ENCODE data around the gene RPS14. TPM values are rescaled to one million over a fixed set of nuclear protein-coding genes. Genes with fewer than 3 reads are reported as not detected.

RPS14 gene
- total RNA-seq, 3 donors from 2014 or later (not counting 1 experiment from before 2014, with no cell fraction given): 1,744 to 2,278 (median 2,016) TPM

DNA sequence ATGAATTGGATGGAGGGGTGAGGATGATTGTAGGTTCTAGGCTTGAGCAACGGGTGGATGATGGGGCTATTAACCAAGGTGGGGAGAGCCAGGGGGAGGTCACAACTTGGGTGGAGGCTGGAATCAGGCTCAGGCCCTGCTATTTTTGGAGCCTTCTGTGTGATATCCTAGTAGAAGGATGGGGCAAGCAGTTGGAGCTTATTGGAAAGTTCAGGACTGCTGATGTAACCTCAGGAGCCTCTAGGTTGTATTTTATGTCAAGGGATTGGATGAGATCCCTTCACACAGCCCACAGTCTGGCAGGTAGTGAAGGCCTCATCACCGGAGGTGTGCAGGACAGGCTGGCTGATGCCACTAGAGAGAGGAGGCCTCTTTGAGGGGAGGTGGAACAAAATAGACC lies 11.2 kb upstream of the RPS14 start:
- Mint-ChIP-seq H3K36me3 (no peaks in the 10 kb centered on the region), H3K4me3 (no peak overlapping the region), H3K4me1 (peaks cover 4 to 17% of the 10 kb centered on the region in 2 donors), H3K27ac (no peak overlapping the region), H3K27me3 (ENCODE audit: low read depth in 2 of 2) (no peaks in the 10 kb centered on the region), H3K9me3 (no peaks in the 10 kb centered on the region)
- no peaks in the 10 kb centered on the region for H3K36me3 ChIP-seq (ENCODE audit: control insufficient read depth, insufficient read depth, low read length)
- H3K27ac ChIP-seq (ENCODE audit: low read length): peak overlapping the region; percentile 5
- H3K27me3 ChIP-seq (ENCODE audit: control insufficient read depth, insufficient read depth, low read length): no peaks in the 10 kb centered on the region
- 64% methylated on average over 2 of the region's 2 CpGs for WGBS (ENCODE audit: insufficient coverage)
- H3K4me3 ChIP-seq (ENCODE audit: low read length): no peak overlapping the region
- DNase-seq (no peak), ATAC-seq (no peak)
- peaks cover 26% of the 10 kb centered on the region for H3K4me1 ChIP-seq (ENCODE audit: control insufficient read depth, insufficient read depth, low read length)
- intact Hi-C loops (cut with micrococcal nuclease): no loop called here
- TF ChIP-seq, protein P1, sequence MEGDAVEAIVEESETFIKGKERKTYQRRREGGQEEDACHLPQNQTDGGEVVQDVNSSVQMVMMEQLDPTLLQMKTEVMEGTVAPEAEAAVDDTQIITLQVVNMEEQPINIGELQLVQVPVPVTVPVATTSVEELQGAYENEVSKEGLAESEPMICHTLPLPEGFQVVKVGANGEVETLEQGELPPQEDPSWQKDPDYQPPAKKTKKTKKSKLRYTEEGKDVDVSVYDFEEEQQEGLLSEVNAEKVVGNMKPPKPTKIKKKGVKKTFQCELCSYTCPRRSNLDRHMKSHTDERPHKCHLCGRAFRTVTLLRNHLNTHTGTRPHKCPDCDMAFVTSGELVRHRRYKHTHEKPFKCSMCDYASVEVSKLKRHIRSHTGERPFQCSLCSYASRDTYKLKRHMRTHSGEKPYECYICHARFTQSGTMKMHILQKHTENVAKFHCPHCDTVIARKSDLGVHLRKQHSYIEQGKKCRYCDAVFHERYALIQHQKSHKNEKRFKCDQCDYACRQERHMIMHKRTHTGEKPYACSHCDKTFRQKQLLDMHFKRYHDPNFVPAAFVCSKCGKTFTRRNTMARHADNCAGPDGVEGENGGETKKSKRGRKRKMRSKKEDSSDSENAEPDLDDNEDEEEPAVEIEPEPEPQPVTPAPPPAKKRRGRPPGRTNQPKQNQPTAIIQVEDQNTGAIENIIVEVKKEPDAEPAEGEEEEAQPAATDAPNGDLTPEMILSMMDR (IDR thresholded peaks at IDR 0.05): no peak
- H3K9me3 ChIP-seq (ENCODE audit: control insufficient read depth, insufficient read depth, low read length): no peaks in the 10 kb centered on the region

- Mint-ChIP-seq H3K9me3 (no peaks in the 10 kb centered on the region), H3K4me3 (no peak overlapping the region), H3K36me3 (no peaks in the 10 kb centered on the region), H3K4me1 (peaks cover 4 to 17% of the 10 kb centered on the region in 2 donors), H3K27ac (peak overlapping the region in 1 of 2 donors; percentile 70), H3K27me3 (ENCODE audit: low read depth in 2 of 2) (no peaks in the 10 kb centered on the region)
- WGBS (ENCODE audit: insufficient coverage): 30% methylated on average over 27 of the region's 36 CpGs
- Histone ChIP-seq H3K9me3 (ENCODE audit: control insufficient read depth, insufficient read depth, low read length) (no peaks in the 10 kb centered on the region), H3K36me3 (ENCODE audit: control insufficient read depth, insufficient read depth, low read length) (no peaks in the 10 kb centered on the region), H3K27ac (ENCODE audit: low read length) (no peak overlapping the region), H3K27me3 (ENCODE audit: control insufficient read depth, insufficient read depth, low read length) (no peaks in the 10 kb centered on the region), H3K4me1 (ENCODE audit: control insufficient read depth, insufficient read depth, low read length) (peaks cover 26% of the 10 kb centered on the region), H3K4me3 (ENCODE audit: low read length) (no peak overlapping the region)
- peak; percentile 83 to 90 for DNase-seq
- intact Hi-C loops (cut with micrococcal nuclease): loop anchor here (1.0 to 5.0 kb wide), 3 partner anchors 64 to 388 kb away; partner anchors contain the start of gene IRGM
- TF ChIP-seq, protein P1 (IDR thresholded peaks at IDR 0.05): peak; percentile 77
- ATAC-seq: peak; percentile 95 to 99 (median 99)
Measured at GRCh38 chr5:150458802-150459557, 9.4 kb upstream of the RPS14 start.

DNA sequence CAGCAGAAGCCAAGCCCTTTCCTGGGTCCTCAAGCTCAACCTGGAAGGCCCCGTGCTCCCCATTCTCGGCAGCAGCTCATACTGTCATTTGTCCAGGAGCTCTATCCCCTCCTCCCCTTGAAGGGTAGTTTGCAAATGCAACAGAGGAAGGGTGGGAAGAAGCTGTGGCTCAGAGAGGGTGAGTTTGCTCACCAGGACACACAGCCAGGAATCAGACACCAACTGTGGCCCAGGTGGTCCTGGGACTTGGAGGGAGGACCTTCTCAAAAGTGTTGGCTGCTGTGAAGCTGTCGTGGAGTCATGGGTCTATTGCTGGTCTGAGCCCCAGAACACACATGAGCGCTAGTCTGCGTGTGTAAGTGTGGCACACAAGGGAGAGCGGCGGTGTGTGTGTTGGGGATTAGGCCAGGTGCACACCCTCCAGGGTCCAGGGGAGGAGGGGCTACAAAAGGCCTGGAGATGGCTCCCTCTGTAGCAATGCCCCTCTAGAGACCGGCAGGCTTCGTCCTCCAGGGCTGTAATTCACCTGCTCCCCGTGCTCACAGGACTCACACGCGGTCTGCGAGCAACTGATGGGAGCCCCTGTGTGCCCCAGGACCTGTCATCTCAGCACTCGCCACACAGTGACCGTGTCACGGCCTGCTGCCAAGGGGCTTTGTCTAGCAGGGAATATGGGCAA lies 8.2 kb upstream of the RPS14 start:
- intact Hi-C loops (cut with micrococcal nuclease): loop anchor here (2.0 to 5.0 kb wide), 2 partner anchors 105 to 389 kb away; partner anchors contain the start of gene IRGM
- no peak for ATAC-seq
- Histone ChIP-seq H3K36me3 (ENCODE audit: control insufficient read depth, insufficient read depth, low read length) (no peaks in the 10 kb centered on the region), H3K4me3 (ENCODE audit: low read length) (no peak overlapping the region), H3K27ac (ENCODE audit: low read length) (no peak overlapping the region), H3K27me3 (ENCODE audit: control insufficient read depth, insufficient read depth, low read length) (no peaks in the 10 kb centered on the region), H3K9me3 (ENCODE audit: control insufficient read depth, insufficient read depth, low read length) (no peaks in the 10 kb centered on the region), H3K4me1 (ENCODE audit: control insufficient read depth, insufficient read depth, low read length) (peaks cover 26% of the 10 kb centered on the region)
- Mint-ChIP-seq H3K9me3 (no peaks in the 10 kb centered on the region), H3K36me3 (no peaks in the 10 kb centered on the region), H3K27me3 (ENCODE audit: low read depth in 2 of 2) (peaks cover 0 to under 1% of the 10 kb centered on the region in 2 donors), H3K27ac (no peak overlapping the region), H3K4me3 (peak overlapping the region; percentile 73), H3K4me1 (peaks cover 4 to 17% of the 10 kb centered on the region in 2 donors)
- 83% methylated on average over 16 of the region's 16 CpGs for WGBS (ENCODE audit: insufficient coverage)
- TF ChIP-seq, protein P1 (IDR thresholded peaks at IDR 0.05): no peak
- no peak for DNase-seq

Measured in natural killer cell (primary cell).